Tibial nerve (tissue), 4 donors: Measurements from ENCODE around the gene B3GNT5. TPM values are rescaled to one million over a fixed set of nuclear protein-coding genes. Genes with fewer than 3 reads are reported as not detected.
A peak's percentile ranks its signal among the peaks of the same experiment; 100 is the strongest.

Source experiments
- DNase-seq, 2 donors: peaks; one replicate each; pipeline ENCODE4 v3.0.0-alpha.2; 2019; ENCODE audit warnings: low spot score in 2 of 2
- H3K27ac ChIP-seq, 4 donors: fragments of 200-600 bp; sonication (generic) in 3 of 4; one replicate each; pipeline ENCODE4 v1.5.1; 2017 to 2019; ENCODE audit warnings: mild to moderate bottlenecking in 1 of 4
- H3K27me3 ChIP-seq, 2 donors: fragments of 200-600 bp; sonication (generic) in 1 of 2; one replicate each; pipeline versions ENCODE4 v1.5.1 to v1.6.0; 2017 to 2019
- H3K36me3 ChIP-seq, 3 donors: fragments of 200-600 bp; sonication (generic); one replicate each; pipeline ENCODE4 v1.5.1; 2018 to 2019
- H3K4me1 ChIP-seq, 4 donors: fragments of 200-600 bp; sonication (generic) in 3 of 4; one replicate each; pipeline ENCODE4 v1.5.1; 2017 to 2019
- H3K4me3 ChIP-seq, 4 donors: fragments of 200-600 bp; sonication (generic) in 3 of 4; one replicate each; pipeline ENCODE4 v1.5.1; 2017 to 2019; ENCODE audit warnings: mild to moderate bottlenecking in 1 of 4, moderate library complexity in 1 of 4
- H3K9me3 ChIP-seq, 4 donors: fragments of 200-600 bp; sonication (generic) in 3 of 4; one replicate each; pipeline ENCODE4 v1.5.1; 2017 to 2019
- EP300 ChIP-seq, 2 donors: sonication (generic); formaldehyde crosslinking; IDR thresholded peaks; one replicate each; pipeline ENCODE4 v1.6.1; 2017; ENCODE audit warnings: antibody characterized with exemption in 2 of 2, mild to moderate bottlenecking in 1 of 2
- POLR2A ChIP-seq, 2 donors: fragments of 450-650 bp; IDR thresholded peaks; one replicate each; pipeline ENCODE4 v1.6.1; 2017; ENCODE audit warnings: antibody characterized with exemption in 2 of 2, mild to moderate bottlenecking in 2 of 2, moderate library complexity in 2 of 2
- WGBS, 2 donors: methylation state at CpG; one replicate each; pipeline ENCODE4 v1.1.5; 2018; 5-methylcytosine and 5-hydroxymethylcytosine counted together
- total RNA-seq, 4 donors: library from RNA; depleted of rRNA; stranded (reverse); fragments of >200 nt; gene quantifications; one replicate each; pipeline ENCODE4 v1.1.0, GENCODE V29; 2016
- TF ChIP-seq, protein P1 (sequence below), 5 experiments: fragments of 200-600 bp in 3 of 5; fragments of 450-650 bp in 2 of 5; sonication (generic) in 3 of 5; IDR thresholded peaks; one replicate each; pipeline ENCODE4 v1.5.1; 2016 to 2019; ENCODE audit warnings: antibody characterized with exemption in 5 of 5, mild to moderate bottlenecking in 3 of 5, moderate library complexity in 2 of 5

B3GNT5 gene
- total RNA-seq, 4 donors from 2014 or later, result 7.1 to 10.7 (median 9.2) TPM

GRCh38 chr3:183244981-183245476, 8.0 kb upstream of the B3GNT5 start:
- no peak for DNase-seq
- H3K4me3 ChIP-seq, result no peak overlapping the region
- H3K27ac ChIP-seq, result peak overlapping the region in 2 of 4 donors; percentile 19 to 23
- no peaks in the 10 kb centered on the region for H3K4me1 ChIP-seq
- peaks cover 0 to 13% (median 0%) of the 10 kb centered on the region in 4 donors for H3K9me3 ChIP-seq
- H3K27me3 ChIP-seq, result no peaks in the 10 kb centered on the region
- TF ChIP-seq POLR2A (IDR thresholded peaks at IDR 0.05), result no peak
- no peak for TF ChIP-seq EP300 (IDR thresholded peaks at IDR 0.05)
- TF ChIP-seq, protein P1, sequence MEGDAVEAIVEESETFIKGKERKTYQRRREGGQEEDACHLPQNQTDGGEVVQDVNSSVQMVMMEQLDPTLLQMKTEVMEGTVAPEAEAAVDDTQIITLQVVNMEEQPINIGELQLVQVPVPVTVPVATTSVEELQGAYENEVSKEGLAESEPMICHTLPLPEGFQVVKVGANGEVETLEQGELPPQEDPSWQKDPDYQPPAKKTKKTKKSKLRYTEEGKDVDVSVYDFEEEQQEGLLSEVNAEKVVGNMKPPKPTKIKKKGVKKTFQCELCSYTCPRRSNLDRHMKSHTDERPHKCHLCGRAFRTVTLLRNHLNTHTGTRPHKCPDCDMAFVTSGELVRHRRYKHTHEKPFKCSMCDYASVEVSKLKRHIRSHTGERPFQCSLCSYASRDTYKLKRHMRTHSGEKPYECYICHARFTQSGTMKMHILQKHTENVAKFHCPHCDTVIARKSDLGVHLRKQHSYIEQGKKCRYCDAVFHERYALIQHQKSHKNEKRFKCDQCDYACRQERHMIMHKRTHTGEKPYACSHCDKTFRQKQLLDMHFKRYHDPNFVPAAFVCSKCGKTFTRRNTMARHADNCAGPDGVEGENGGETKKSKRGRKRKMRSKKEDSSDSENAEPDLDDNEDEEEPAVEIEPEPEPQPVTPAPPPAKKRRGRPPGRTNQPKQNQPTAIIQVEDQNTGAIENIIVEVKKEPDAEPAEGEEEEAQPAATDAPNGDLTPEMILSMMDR (IDR thresholded peaks at IDR 0.05), result no peak
- H3K36me3 ChIP-seq, result no peaks in the 10 kb centered on the region

DNA sequence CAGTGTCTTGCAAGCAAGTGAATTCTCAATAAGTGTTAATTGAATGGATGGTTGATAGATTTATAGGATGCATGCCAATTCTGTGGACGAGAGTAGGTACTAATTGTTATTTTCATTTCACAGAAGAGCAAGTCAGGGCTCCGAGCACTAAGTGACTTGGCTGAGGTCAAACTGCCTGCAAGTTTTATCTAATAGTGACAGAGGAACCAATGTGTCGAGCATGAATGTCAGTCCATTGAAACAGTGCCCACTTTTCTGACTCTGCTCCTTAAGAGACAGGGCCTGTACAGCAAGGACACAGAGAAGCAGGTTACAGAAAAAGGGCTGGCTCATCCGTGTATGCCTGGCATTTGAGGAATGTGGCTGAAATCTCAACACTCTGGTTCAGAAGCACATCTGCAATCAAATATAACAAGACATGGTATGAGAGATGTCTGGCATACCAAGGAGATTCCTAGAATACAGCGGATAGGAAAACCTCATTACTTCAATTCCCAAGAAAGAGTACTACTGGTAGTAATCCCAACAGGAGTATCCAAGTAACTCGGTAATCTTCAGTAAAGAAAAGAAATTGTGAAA, 6.0 kb upstream of the B3GNT5 start:
- Histone ChIP-seq H3K9me3 (peaks cover 0 to 9% (median 0%) of the 10 kb centered on the region in 4 donors), H3K4me3 (no peak overlapping the region), H3K27me3 (no peaks in the 10 kb centered on the region), H3K36me3 (no peaks in the 10 kb centered on the region), H3K4me1 (peaks cover 0 to under 1% (median 0%) of the 10 kb centered on the region in 4 donors), H3K27ac (no peak overlapping the region)
- DNase-seq, result no peak
- WGBS, 2 donors, result 65 to 68% methylated on average over 6 of the region's 6 CpGs
- no peak for TF ChIP-seq EP300 (IDR thresholded peaks at IDR 0.05)
- TF ChIP-seq, protein P1 (IDR thresholded peaks at IDR 0.05), result no peak
- TF ChIP-seq POLR2A (IDR thresholded peaks at IDR 0.05), result no peak

- H3K4me3 ChIP-seq, result no peak overlapping the region
- TF ChIP-seq, protein P1 (IDR thresholded peaks at IDR 0.05), result no peak
- TF ChIP-seq EP300 (IDR thresholded peaks at IDR 0.05), result no peak
- no peak for TF ChIP-seq POLR2A (IDR thresholded peaks at IDR 0.05)
- no peaks in the 10 kb centered on the region for H3K27me3 ChIP-seq
- no peaks in the 10 kb centered on the region for H3K9me3 ChIP-seq
- peaks cover 0 to 8% (median 0%) of the 10 kb centered on the region in 4 donors for H3K4me1 ChIP-seq
- no peak overlapping the region for H3K27ac ChIP-seq
- no peaks in the 10 kb centered on the region for H3K36me3 ChIP-seq
- 69 to 82% methylated on average over 5 to 6 of the region's 6 CpGs for WGBS, 2 donors
- DNase-seq, result no peak
Measured at GRCh38 chr3:183249006-183249718, 3.9 kb upstream of the B3GNT5 start.

DNA sequence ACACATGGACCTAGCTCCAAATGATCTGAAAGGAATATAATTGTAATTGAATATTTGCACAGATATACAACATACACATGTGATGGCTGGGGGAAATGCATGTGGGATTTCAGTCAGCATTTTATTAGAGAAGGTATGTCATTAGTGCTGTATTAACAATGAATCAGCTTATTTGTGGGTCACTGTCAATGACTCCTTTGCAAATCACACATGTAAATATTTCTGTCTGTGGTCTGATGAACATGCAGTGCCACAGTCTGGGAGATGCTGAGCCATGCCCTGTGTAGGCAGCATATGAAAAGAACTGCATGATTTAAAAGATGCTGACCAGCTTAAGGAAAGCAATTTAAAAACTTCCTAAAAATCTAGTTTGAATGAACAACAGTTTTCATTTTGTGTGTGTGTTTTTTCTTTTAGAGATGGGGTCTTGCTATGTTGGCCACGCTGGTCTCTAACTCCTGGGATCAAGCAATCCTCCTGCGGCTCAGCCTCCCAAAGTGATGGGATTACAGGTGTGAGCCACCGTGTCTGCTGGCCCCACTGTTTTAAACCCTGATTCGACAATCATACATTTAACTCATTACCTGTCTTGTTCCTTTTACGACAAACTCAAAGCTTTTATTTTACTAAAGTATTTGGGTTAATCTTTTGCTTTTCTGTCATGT, 803 bp upstream of the B3GNT5 start:
- peak overlapping the region in 2 of 4 donors; percentile 72 for H3K4me3 ChIP-seq
- no peaks in the 10 kb centered on the region for H3K27me3 ChIP-seq
- H3K36me3 ChIP-seq, result no peaks in the 10 kb centered on the region
- 90 to 92% methylated on average over 5 of the region's 5 CpGs for WGBS, 2 donors
- H3K27ac ChIP-seq, result peak overlapping the region; percentile 86 to 98 (median 95)
- H3K9me3 ChIP-seq, result no peaks in the 10 kb centered on the region
- TF ChIP-seq POLR2A (IDR thresholded peaks at IDR 0.05) (no peak), EP300 (IDR thresholded peaks at IDR 0.05) (no peak)
- TF ChIP-seq, protein P1 (IDR thresholded peaks at IDR 0.05), result no peak
- peaks cover 0 to 11% (median 0%) of the 10 kb centered on the region in 4 donors for H3K4me1 ChIP-seq
- no peak for DNase-seq
